ENCODE data around the gene SIN3B.
A peak's percentile ranks its signal among the peaks of the same experiment; 100 is the strongest.
"Not testable (repeated sequence)": the region's sequence is repeated elsewhere in the genome, so short reads cannot be mapped to it uniquely, and the experiment has no call there.

SIN3B gene

GRCh38 chr19:16829010-16829821 lies at the start of gene SIN3B:
SIN3B (plus strand) TSS chr19:16829398; CDS start chr19:16829421, 23 bp downstream.
- peak; percentile 79 for DNase-seq

- no peak for DNase-seq
Observed at GRCh38 chr19:16779539-16780163, 49.5 kb upstream of the SIN3B start.

GRCh38 chr19:16782719-16783118 lies 46.5 kb upstream of the SIN3B start:
- no peak for DNase-seq

GRCh38 chr19:16788479-16788878 lies 40.7 kb upstream of the SIN3B start:
- DNase-seq, result no peak

- DNase-seq, result no peak
Observed at GRCh38 chr19:16789238-16789637, 40.0 kb upstream of the SIN3B start.

- no peak for DNase-seq
Observed at GRCh38 chr19:16790051-16790450, 39.1 kb upstream of the SIN3B start.

GRCh38 chr19:16791942-16792341 lies 37.3 kb upstream of the SIN3B start:
- DNase-seq, result no peak

GRCh38 chr19:16794456-16795441 lies 34.4 kb upstream of the SIN3B start:
- no peak for DNase-seq

GRCh38 chr19:16795731-16796130 lies 33.5 kb upstream of the SIN3B start:
- DNase-seq, result no peak

GRCh38 chr19:16797876-16798275 lies 31.3 kb upstream of the SIN3B start:
- no peak for DNase-seq

GRCh38 chr19:16798326-16798725 lies 30.9 kb upstream of the SIN3B start:
- DNase-seq, result not testable (repeated sequence)

GRCh38 chr19:16799740-16800139 lies 29.5 kb upstream of the SIN3B start:
- DNase-seq, result no peak

- no peak for DNase-seq
Observed at GRCh38 chr19:16801600-16802013, 27.6 kb upstream of the SIN3B start.

GRCh38 chr19:16804176-16804575 lies 25.0 kb upstream of the SIN3B start:
- DNase-seq, result no peak

- no peak for DNase-seq
Observed at GRCh38 chr19:16807549-16808284, 21.5 kb upstream of the SIN3B start.

GRCh38 chr19:16814526-16815100 lies 14.6 kb upstream of the SIN3B start:
- DNase-seq, result no peak

- no peak for DNase-seq
Observed at GRCh38 chr19:16820056-16820455, 9.1 kb upstream of the SIN3B start.

GRCh38 chr19:16821081-16821480 lies 8.1 kb upstream of the SIN3B start:
- no peak for DNase-seq

- DNase-seq, result no peak
Observed at GRCh38 chr19:16822648-16823047, 6.5 kb upstream of the SIN3B start.

GRCh38 chr19:16824658-16825311 lies 4.4 kb upstream of the SIN3B start:
- DNase-seq, result no peak

- DNase-seq, result no peak
Observed at GRCh38 chr19:16825312-16826052, 3.7 kb upstream of the SIN3B start.

Measured in NCI-H1092 (cell line).